GM13977 (cell line): Measurements from ENCODE around the gene TCEA2.

Experiments used
- DNase-seq: peaks from one replicate; pipeline ENCODE4 v3.0.0; 2012; ENCODE audit warnings: low spot score
- CTCF ChIP-seq: IDR thresholded peaks from 2 replicates; pipeline ENCODE4 v1.5.1; 2012; ENCODE audit warnings: mild to moderate bottlenecking, control low read depth; ENCODE audit not compliant: insufficient read depth; ENCODE audit errors: extremely low read depth, missing control alignments
- in situ Hi-C: fragments of 300-500 bp; cut with MboI; formaldehyde crosslinking; loops from one replicate; pipeline ENCODE4 v1.12.0; 2022; ENCODE audit warnings: low sequenced_read_pairs, low pct_unique_long_range_greater_than_20kb, mixed read lengths, inconsistent platforms; ENCODE audit not compliant: unreplicated experiment

Gene TCEA2

GRCh38 chr20:64057628-64058498 is 5.1 kb upstream of the TCEA2 start:
- peak; percentile 91 for DNase-seq
- in situ Hi-C loops: no loop called here
- peak; percentile 97 for TF ChIP-seq CTCF

GRCh38 chr20:64058536-64058935 is 4.5 kb upstream of the TCEA2 start:
- in situ Hi-C loops: no loop called here
- DNase-seq: no peak
- TF ChIP-seq CTCF: no peak

- no peak for TF ChIP-seq CTCF
- DNase-seq: no peak
- in situ Hi-C loops: no loop called here
These were observed 762 bp upstream of the TCEA2 start for GRCh38 chr20:64062276-64062595.

- DNase-seq: no peak
- no peak for TF ChIP-seq CTCF
- in situ Hi-C loops: no loop called here
These were observed 569 bp downstream of the TCEA2 start for GRCh38 chr20:64063389-64064144.

- no peak for TF ChIP-seq CTCF
- in situ Hi-C loops: no loop called here
- DNase-seq: no peak
These were observed 1.2 kb downstream of the TCEA2 start for GRCh38 chr20:64064145-64064698.

GRCh38 chr20:64065062-64065973 is 2.3 kb downstream of the TCEA2 start:
- no peak for DNase-seq
- in situ Hi-C loops: no loop called here
- TF ChIP-seq CTCF: no peak
